Esophagus (tissue), 2 donors: ENCODE measurements around the gene GRIK3. TPM values are rescaled to one million over a fixed set of nuclear protein-coding genes. Genes with fewer than 3 reads are reported as not detected.

Experiments
- H3K27ac ChIP-seq, 2 donors: one replicate each; pipeline ENCODE4 v1.5.1; 2013; ENCODE audit warnings: low read depth in 2 of 2, mild to moderate bottlenecking in 2 of 2, inconsistent platforms in 1 of 2, low read length in 1 of 2, moderate library complexity in 1 of 2
- H3K27me3 ChIP-seq, 2 donors: one replicate each; pipeline ENCODE4 v1.6.1; 2013; ENCODE audit warnings: low read length in 2 of 2, control low read depth in 1 of 2, mild to moderate bottlenecking in 1 of 2; ENCODE audit not compliant: insufficient read depth in 2 of 2, control insufficient read depth in 1 of 2
- H3K36me3 ChIP-seq, 2 donors: one replicate each; pipeline ENCODE4 v1.6.1; 2013; ENCODE audit warnings: low read length in 1 of 2; ENCODE audit not compliant: control insufficient read depth in 2 of 2, insufficient read depth in 2 of 2
- H3K4me1 ChIP-seq, 2 donors: one replicate each; pipeline ENCODE4 v1.6.1; 2013; ENCODE audit warnings: low read length in 1 of 2; ENCODE audit not compliant: control insufficient read depth in 2 of 2, insufficient read depth in 2 of 2
- H3K4me3 ChIP-seq, 2 donors: one replicate each; pipeline ENCODE4 v1.5.1; 2013; ENCODE audit warnings: low read length in 2 of 2, mild to moderate bottlenecking in 2 of 2, low read depth in 1 of 2, moderate library complexity in 1 of 2
- H3K9me3 ChIP-seq, 2 donors: one replicate each; pipeline ENCODE4 v1.6.1; 2013; ENCODE audit warnings: mild to moderate bottlenecking in 2 of 2, low read depth in 1 of 2, low read length in 1 of 2, moderate library complexity in 1 of 2; ENCODE audit not compliant: control insufficient read depth in 2 of 2, insufficient read depth in 1 of 2
- WGBS, 2 donors: extraction: QIAGEN DNeasy Blood & Tissue Kit; methylation state at CpG; one replicate each; pipeline ENCODE4 v1.1.7; 2013; 5-methylcytosine and 5-hydroxymethylcytosine counted together
- polyA plus RNA-seq, 2 donors: library from polyadenylated mRNA; stranded (reverse); fragments of 200-250 nt; gene quantifications; one replicate each; pipeline ENCODE4 v1.2.3, GENCODE V29; 2013
- donor health status: healthy with polysubstance abuse.
- donor health status: Bipolar disorder and iron deficiency.

The GRIK3 gene
- polyA plus RNA-seq, 2 donors: 0.13 to 0.16 TPM

GRCh38 chr1:36871146-36871971 lies 163.0 kb downstream of the GRIK3 start:
- Histone ChIP-seq H3K4me1 (no peaks in the 10 kb centered on the region), H3K27me3 (no peaks in the 10 kb centered on the region), H3K27ac (no peak overlapping the region), H3K9me3 (no peaks in the 10 kb centered on the region), H3K36me3 (no peaks in the 10 kb centered on the region), H3K4me3 (no peak overlapping the region)
- 57 to 60% methylated on average over 21 of the region's 21 CpGs for WGBS, 2 donors

- no peak overlapping the region for H3K4me3 ChIP-seq
- WGBS, 2 donors: 68 to 76% methylated on average over 5 of the region's 5 CpGs
- H3K4me1 ChIP-seq: no peaks in the 10 kb centered on the region
- H3K36me3 ChIP-seq: no peaks in the 10 kb centered on the region
- H3K27ac ChIP-seq: no peak overlapping the region
- H3K9me3 ChIP-seq: no peaks in the 10 kb centered on the region
- no peaks in the 10 kb centered on the region for H3K27me3 ChIP-seq
Observed at GRCh38 chr1:36869826-36870225, 164.5 kb downstream of the GRIK3 start.

GRCh38 chr1:36869054-36869453 lies 165.3 kb downstream of the GRIK3 start:
- 70 to 72% methylated on average over 6 of the region's 6 CpGs for WGBS, 2 donors
- Histone ChIP-seq H3K27me3 (no peaks in the 10 kb centered on the region), H3K4me3 (no peak overlapping the region), H3K36me3 (no peaks in the 10 kb centered on the region), H3K4me1 (no peaks in the 10 kb centered on the region), H3K27ac (no peak overlapping the region), H3K9me3 (no peaks in the 10 kb centered on the region)

GRCh38 chr1:36867575-36867974 lies 166.7 kb downstream of the GRIK3 start:
- 67 to 75% methylated on average over 4 of the region's 4 CpGs for WGBS, 2 donors
- Histone ChIP-seq H3K4me3 (no peak overlapping the region), H3K27ac (no peak overlapping the region), H3K36me3 (no peaks in the 10 kb centered on the region), H3K9me3 (no peaks in the 10 kb centered on the region), H3K27me3 (no peaks in the 10 kb centered on the region), H3K4me1 (no peaks in the 10 kb centered on the region)

- no peaks in the 10 kb centered on the region for H3K27me3 ChIP-seq
Observed at GRCh38 chr1:36866169-36866814, 168.0 kb downstream of the GRIK3 start.

GRCh38 chr1:36865602-36865900 lies 168.8 kb downstream of the GRIK3 start:
- Histone ChIP-seq H3K9me3 (no peaks in the 10 kb centered on the region), H3K4me3 (no peak overlapping the region), H3K27ac (no peak overlapping the region), H3K36me3 (no peaks in the 10 kb centered on the region), H3K4me1 (no peaks in the 10 kb centered on the region), H3K27me3 (no peaks in the 10 kb centered on the region)
- whole genome bisulfite sequencing, 2 donors: 35 to 47% methylated on average over 1 of the region's 1 CpG

More at GRCh38 chr1:36866169-36866814, 168.0 kb downstream of the GRIK3 start:
- H3K4me3 ChIP-seq: no peak overlapping the region
- WGBS, 2 donors: 45 to 52% methylated on average over 6 of the region's 6 CpGs
- no peak overlapping the region for H3K27ac ChIP-seq
- no peaks in the 10 kb centered on the region for H3K4me1 ChIP-seq
- H3K36me3 ChIP-seq: no peaks in the 10 kb centered on the region
- no peaks in the 10 kb centered on the region for H3K9me3 ChIP-seq

- whole genome bisulfite sequencing, 2 donors: 62 to 63% methylated on average over 11 of the region's 11 CpGs
- no peaks in the 10 kb centered on the region for H3K9me3 ChIP-seq
- no peaks in the 10 kb centered on the region for H3K4me1 ChIP-seq
- no peaks in the 10 kb centered on the region for H3K36me3 ChIP-seq
- H3K27me3 ChIP-seq: no peaks in the 10 kb centered on the region
- H3K4me3 ChIP-seq: no peak overlapping the region
- no peak overlapping the region for H3K27ac ChIP-seq
Observed at GRCh38 chr1:36864823-36865601, 169.3 kb downstream of the GRIK3 start.

GRCh38 chr1:36864182-36864822 lies 170.0 kb downstream of the GRIK3 start:
- no peak overlapping the region for H3K27ac ChIP-seq
- WGBS, 2 donors: 37% methylated on average over 6 of the region's 6 CpGs
- H3K9me3 ChIP-seq: no peaks in the 10 kb centered on the region
- H3K36me3 ChIP-seq: no peaks in the 10 kb centered on the region
- H3K4me3 ChIP-seq: no peak overlapping the region
- H3K27me3 ChIP-seq: no peaks in the 10 kb centered on the region
- no peaks in the 10 kb centered on the region for H3K4me1 ChIP-seq

GRCh38 chr1:36863500-36863899 lies 170.8 kb downstream of the GRIK3 start:
- H3K27ac ChIP-seq: no peak overlapping the region
- H3K4me3 ChIP-seq: no peak overlapping the region
- no peaks in the 10 kb centered on the region for H3K27me3 ChIP-seq
- H3K36me3 ChIP-seq: no peaks in the 10 kb centered on the region
- H3K4me1 ChIP-seq: no peaks in the 10 kb centered on the region
- no peaks in the 10 kb centered on the region for H3K9me3 ChIP-seq
- WGBS, 2 donors: 77 to 81% methylated on average over 5 of the region's 5 CpGs
